GM18505 (cell line): ENCODE results near the gene MAG.

Experiments used
- ATAC-seq: cut with Tn5 transposase; IDR thresholded peaks from one replicate; pipeline ENCODE4 v1.9.1; 2021; ENCODE audit not compliant: unreplicated experiment
- POLR2A ChIP-seq: IDR thresholded peaks from 4 replicates; pipeline ENCODE4 v1.6.1; 2011; ENCODE audit warnings: borderline replicate concordance; ENCODE audit not compliant: insufficient read depth, insufficient read length; ENCODE audit errors: extremely low read depth

Gene MAG

GRCh38 chr19:35337097-35337983 lies 45.4 kb downstream of the MAG start:
- TF ChIP-seq POLR2A: peak; percentile 45

GRCh38 chr19:35337984-35338296 lies 46.0 kb downstream of the MAG start:
- TF ChIP-seq POLR2A: no peak
- ATAC-seq: no peak

More at GRCh38 chr19:35337097-35337983, 45.4 kb downstream of the MAG start:
- ATAC-seq: no peak

GRCh38 chr19:35340431-35340830 lies 48.5 kb downstream of the MAG start:
- ATAC-seq: no peak
- TF ChIP-seq POLR2A: no peak

GRCh38 chr19:35341006-35341405 lies 49.0 kb downstream of the MAG start:
- no peak for TF ChIP-seq POLR2A
- ATAC-seq: no peak

GRCh38 chr19:35341565-35342225 lies 49.7 kb downstream of the MAG start:
- TF ChIP-seq POLR2A: peak; percentile 27
- no peak for ATAC-seq

- no peak for TF ChIP-seq POLR2A
- ATAC-seq: no peak
Observed at GRCh38 chr19:35342430-35342829, 50.5 kb downstream of the MAG start.

GRCh38 chr19:35344511-35345031 lies 52.6 kb downstream of the MAG start:
- no peak for ATAC-seq
- peak; percentile 38 for TF ChIP-seq POLR2A

GRCh38 chr19:35345671-35346111 lies 53.7 kb downstream of the MAG start:
- no peak for TF ChIP-seq POLR2A

GRCh38 chr19:35346193-35347052 lies 54.5 kb downstream of the MAG start:
- peak; percentile 64 for TF ChIP-seq POLR2A
- ATAC-seq: no peak

More at GRCh38 chr19:35345671-35346111, 53.7 kb downstream of the MAG start:
- ATAC-seq: no peak

GRCh38 chr19:35347171-35347929 lies 55.4 kb downstream of the MAG start, which contains the start of gene FFAR1:
FFAR1 (plus strand) TSS chr19:35347902; CDS start chr19:35351552, 3,650 bp downstream.
- peak; percentile 85 for TF ChIP-seq POLR2A
- ATAC-seq: no peak

GRCh38 chr19:35347930-35348298 lies 56.0 kb downstream of the MAG start:
- no peak for ATAC-seq
- TF ChIP-seq POLR2A: no peak

- ATAC-seq: no peak
- peak; percentile 44 for TF ChIP-seq POLR2A
Observed at GRCh38 chr19:35348911-35349611, 57.1 kb downstream of the MAG start.
